HG03460 (cell line): ENCODE data around the gene USP10.

Experiments used
- ATAC-seq: cut with Tn5 transposase; IDR thresholded peaks from one replicate; pipeline ENCODE4 v1.9.1; 2021; ENCODE audit not compliant: unreplicated experiment

USP10 gene

DNA sequence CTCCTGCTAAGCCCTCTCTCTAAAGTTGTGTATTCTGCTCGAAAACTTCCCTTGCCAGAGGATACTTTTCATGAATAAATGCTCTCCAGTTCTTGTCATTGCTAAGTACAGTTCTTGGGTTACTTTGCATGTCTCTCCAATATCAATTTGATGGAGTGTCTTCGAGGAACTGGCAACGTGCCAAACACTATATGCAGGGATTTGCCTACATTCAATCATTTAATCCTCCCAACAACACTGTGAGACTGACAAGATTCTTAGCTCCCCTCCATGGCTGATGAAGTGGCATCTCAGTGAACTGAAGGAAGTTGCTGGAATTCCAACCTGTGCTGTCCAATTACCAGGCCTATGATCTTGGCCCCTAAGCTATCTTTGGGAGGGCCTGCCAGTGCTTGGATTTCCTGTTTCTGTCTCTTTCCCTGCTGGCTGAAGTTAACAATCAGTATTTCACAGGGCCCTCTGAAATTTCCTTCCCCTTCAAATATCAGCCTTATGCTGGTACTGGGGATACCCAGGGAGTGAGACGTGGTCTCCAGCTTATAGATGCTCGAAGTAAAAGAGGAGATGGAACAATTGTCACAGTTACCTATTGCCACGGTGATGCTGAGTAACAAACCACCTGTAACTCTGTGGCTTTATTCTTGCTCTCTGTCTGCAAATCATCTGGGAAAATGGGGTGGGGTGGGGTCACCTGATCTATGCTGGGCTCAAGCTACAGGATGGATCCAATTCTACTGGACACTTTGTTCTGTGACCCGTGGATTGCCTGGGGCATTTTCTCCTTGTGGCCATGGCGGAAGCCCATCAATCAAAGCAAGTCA lies 100.6 kb downstream of the USP10 start:
- ATAC-seq: no peak

DNA sequence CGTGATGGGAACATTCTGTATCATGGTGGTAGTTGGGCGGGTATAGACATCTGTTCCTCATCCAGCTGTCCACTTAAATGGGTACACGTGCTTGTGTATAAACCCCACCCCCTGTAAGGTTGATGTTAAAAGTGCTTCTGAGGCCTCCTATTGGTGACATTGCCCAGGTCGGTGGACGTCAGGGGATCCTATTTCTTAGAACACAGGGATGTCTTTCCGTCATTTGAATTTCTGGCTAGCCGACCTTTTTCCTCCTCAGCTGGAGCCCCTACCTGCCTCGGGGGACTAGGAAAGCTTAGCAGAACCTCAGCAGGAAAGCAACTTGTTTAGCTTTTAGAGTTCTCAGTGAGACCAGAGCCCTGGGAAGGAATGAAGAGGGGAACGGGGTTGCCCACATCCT lies 103.3 kb downstream of the USP10 start:
- no peak for ATAC-seq

DNA sequence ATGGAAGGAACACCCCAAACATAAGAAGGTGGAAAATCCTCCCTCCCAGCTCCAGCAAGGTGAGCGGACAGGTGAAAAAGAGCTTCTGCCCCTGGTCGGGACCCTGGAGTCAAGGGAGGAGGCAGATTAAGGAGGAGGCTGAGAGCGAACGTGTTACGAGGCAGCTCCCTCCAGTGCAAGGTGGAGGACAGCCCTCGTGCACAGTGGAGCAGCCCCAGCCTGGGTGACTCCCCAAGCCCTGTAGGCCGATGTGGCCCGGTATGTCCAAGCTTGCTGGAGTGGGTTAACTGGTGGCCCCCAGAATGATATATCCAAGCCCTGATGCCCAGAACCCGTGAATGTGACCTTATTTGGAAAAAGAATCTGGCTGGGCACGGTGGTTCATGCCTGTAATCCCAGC lies 104.5 kb downstream of the USP10 start:
- no peak for ATAC-seq

DNA sequence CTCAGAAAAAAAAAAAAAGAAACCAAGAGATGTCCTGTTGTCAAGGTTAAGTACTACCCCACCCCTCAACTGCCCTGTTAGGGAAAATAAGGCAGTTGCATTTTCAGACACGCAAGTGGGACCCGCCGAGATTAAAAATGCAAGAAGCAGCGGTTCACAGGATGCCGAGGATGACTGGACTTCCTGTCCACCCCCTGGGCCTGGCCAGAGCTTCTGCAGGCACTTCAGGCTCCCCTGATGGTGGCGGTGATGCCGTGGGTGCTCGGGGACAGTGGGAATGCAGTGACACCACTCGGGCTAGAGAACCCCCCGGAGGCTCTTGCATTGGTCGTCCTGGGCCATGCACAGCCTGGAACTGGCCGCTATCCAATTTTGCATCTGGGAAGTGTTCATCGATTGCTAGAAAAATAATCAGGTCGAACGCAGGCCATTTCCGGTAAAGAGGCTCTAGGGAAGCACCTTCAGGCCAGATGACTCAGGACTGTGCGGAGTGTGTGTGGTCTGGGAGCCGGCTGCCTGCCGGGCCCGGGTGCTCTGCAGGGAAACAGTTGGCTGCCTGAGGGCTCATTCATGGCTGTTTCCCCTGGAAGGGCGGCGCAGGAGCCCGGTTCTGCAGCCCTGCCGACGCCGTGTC lies 106.6 kb downstream of the USP10 start:
- no peak for ATAC-seq

DNA sequence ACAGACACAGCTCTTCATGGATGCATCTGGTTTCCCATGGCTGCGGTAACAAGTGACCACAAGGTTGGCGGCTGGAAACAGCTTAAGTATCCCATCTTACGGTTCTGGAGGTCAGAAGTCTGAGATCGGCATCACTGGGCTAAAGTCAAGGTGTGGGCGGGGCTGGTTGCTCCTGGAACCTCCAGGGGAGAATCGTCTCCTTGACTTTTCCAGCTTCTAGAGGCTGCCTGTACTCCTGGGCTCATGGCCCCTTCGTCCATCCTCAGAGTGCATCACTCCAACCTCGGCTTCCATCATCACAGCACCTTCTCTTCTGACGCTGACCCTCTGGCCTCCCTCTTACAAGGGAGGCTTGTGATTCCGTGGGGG lies 107.1 kb downstream of the USP10 start:
- ATAC-seq: no peak

DNA sequence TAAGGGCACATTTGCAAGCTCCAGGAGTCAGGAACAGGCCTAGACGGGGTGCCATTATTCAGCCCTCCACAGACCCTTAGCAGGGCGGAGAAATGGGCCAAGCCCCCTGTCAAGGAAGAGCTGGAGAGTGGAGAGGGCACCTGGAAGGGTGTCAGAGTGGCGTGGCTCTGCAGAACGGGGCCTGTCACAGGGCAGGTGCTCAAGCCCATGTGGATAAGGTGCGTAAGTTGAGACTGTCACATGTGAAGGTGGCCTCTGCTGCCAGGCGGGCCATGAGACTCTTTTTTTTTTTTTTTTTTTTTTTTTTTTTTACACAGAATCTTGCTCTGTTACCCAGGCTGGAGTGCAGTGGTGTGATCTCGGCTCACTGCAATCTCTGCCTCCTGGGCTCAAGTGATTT lies 108.0 kb downstream of the USP10 start:
- no peak for ATAC-seq

DNA sequence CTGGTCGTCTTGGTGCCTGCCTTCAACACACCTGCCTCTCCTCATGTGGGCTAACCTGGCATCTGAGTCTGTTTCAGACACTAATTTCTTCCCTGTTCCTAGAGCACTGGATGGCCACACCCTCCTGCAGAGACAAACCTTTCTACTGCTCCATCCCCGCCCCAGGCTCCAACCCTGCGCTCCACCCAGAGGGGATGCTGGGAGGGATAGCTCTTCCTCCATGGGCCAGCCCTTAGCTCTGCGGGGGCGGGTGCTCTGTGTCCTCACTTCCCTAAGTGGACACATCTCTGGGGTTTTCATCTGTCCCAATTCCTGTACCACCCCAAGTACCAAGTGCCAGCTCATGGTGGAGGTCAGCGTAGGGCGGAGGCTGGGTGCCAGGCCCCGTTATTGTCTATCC lies 109.0 kb downstream of the USP10 start:
- ATAC-seq: no peak

DNA sequence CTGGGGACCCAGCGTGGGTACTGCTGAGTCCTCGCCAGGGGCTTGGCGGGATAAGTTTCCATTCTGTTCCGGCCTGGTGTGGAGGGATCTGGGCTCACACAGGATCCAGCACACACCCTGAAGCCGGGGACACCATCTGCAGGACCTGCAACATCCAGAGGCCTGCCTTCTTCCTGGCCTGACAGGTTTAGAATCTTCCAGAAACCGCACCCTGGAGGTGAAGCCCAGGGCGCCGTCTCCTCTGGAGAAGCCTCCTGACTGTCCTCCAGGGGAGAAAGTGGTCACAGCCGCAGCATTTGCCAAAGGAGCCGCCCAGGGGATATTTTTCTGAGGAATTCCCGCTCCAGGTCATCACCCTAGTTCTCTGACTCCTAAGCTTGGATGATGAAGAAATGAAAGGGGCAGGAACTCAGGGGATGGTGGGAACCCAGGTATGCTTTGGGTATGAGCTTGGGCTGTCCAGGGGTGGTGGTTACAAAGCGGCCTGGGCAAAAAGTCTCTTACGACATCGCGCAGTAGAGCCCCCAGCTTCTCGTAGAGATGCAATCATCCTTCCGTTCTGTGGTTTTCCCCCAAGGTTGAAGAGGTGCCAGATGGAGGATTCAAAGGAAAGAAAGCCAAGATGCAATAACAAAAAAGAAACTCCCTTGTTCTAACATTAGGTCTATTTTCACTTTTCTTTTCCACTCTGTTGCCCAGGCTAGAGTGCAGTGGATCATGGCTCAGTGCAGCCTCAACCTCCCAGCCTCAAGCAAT lies 110.9 kb downstream of the USP10 start:
- no peak for ATAC-seq

DNA sequence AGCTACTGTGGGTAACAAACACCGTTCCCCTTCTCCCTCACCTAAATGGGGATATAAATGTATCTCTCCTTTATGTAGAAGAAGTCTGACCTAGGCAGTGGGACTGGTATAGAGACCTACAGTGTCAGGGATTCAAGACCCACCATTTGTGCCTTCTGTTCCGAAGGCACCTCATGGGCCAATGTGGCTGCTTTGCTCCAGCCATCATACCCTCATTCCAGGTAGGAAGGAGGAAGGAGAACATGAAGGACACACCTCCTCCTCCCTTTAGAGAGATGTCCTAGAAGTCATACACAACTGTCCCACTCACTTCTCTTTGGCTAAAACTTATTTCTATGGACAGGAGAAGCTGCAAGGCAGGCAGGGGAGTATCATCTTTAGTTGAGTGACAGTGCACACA lies 111.7 kb downstream of the USP10 start:
- ATAC-seq: no peak

DNA sequence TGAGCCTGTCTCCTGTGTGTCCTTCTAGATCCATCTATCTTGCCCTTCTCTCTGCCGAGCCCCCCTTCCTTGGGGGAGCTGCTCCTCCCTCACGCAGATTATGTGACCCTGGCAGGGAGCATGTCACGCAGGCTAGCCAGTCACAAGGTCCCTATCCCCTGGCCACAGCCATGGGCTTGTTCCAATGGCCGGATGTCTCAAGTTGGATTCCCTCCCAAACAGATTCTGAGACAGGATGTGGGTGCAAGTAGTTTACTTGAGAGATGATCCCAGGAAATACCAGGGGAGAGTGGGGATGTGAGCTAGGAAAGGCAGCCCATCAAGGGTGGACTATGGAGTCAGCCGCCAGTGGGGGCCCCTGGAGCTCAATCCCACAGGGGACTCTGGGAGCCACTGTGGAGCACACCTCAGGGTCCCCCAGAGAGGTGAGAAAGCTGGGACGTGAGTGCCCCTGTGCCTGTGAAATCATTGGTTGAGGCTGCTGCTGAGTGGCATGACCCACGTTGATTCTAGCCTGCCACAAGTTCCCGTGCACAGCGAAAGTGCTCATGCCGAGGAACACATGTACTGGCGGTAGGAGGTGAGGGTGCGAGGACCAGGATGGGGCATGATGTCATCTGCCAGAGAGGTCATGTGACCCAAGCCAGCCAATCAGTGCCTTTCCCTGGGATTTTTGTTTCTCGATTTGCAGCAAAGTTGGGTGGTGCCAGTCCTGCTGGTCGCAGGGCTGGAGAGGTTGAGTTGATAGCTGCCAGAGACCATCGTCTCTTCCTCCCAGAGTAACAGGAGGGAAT lies 113.5 kb downstream of the USP10 start:
- ATAC-seq: no peak

DNA sequence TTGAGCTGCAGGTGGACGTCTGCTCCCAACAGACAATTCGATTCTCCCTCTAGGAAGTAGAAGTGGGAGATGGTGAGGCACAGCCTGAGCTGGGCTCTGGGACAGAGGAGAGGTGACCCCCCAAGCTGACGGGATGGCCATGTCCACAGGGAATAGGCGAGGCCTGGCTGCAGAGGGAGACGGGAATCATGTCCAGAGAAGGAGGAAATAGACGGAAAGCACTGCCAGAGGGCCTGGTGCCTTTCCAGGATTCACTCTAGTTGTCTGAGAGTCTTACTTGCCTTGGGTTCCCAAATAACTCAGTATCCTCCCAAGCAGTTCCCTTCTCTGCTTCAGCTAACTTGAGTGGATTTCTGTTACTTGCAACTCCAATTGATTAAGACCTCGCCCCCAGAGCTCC lies 115.7 kb downstream of the USP10 start:
- ATAC-seq: no peak

DNA sequence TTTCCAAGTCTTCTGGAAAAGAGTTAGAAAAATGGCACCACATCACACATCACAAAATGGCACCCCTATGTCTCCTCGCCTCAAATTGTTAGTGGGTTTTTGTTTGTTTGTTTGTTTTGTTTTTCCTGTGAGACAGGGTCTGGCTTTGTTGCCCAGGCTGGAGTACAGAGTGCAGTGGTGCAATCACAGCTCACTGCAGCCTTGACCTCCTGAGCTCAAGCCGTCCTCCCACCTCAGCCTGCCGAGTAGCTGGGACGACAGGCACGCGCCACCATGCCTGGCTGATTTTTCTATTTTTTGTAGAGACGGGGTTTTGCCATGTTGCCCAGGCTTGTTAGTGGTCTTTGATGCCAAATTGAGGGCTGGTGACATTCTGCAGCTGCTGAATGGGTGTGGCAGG lies 116.2 kb downstream of the USP10 start:
- no peak for ATAC-seq

DNA sequence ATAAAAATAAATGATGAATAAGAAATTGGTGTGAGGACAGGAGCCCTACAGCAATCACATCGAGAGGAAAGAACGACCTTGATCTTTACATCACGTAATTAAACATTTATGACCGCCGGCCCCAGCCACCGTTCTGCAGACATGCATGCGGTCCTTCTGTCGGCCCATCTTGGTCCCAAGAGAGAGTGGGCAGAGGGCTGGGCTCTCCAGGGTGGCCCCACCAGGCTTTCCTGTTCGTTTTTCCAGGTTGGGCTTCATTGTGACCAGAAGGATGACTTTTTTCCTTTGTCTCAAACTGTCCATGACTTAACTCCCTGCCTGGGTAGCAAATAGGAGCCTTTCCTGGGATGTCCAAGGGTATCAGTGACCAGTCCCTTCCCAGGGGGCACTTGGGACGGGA lies 116.7 kb downstream of the USP10 start:
- ATAC-seq: no peak

DNA sequence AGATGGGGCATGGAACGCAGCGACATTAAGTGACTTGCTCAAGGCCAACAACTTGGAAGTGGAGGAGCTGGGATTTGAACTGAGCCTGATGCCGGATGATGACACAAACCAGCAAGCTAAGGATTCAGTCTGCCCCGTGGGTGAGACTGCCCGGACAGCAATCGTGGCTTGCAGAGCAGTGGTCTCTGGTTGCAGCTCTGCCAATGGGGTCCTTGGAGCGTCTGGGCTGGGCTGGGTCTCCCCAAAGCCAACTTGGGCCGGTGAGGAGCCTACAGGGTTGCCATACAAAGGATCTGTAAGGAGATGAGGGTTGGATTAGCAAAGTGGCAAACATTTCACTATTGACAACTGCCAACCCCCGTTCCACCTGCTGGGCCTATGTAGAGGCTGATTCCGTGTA lies 117.4 kb downstream of the USP10 start:
- no peak for ATAC-seq

DNA sequence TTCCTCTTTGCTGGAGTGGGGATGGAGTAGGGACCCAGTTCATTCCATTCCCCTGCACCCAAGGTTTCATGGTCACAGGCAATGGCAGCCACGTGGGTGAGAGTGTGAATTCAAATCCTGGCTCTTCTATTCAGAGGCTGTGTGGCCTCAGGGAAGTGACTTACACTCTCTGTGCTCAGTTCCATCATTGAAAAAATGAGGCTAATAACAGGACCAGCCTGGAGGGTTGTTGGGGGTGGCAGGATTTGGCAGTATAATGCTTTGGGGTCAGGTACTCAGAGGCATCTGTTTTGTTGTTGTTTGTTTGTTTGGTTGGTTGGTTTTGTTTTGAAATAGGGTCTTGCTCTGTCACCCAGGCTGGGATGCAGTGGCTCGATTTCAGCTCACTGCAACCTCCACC lies 117.8 kb downstream of the USP10 start:
- no peak for ATAC-seq

DNA sequence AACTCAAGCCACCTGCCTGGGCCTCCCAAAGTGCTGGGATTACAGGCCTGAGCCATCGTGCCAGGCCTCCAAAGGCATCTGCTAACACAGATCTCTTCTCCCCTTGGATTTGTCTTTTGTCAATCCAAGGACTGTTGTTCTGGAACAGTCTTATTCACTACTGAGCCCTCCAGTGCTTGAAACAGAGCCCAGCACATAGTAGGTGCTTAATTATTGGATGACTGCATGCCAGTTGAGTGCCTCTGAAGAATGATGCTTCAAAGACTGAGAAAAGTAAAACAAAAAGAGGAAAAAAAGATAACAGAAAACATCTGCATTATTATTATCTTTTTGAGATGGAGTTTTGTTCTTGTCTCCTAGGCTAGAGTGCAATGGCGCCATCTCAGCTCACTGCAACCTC lies 118.3 kb downstream of the USP10 start:
- no peak for ATAC-seq

DNA sequence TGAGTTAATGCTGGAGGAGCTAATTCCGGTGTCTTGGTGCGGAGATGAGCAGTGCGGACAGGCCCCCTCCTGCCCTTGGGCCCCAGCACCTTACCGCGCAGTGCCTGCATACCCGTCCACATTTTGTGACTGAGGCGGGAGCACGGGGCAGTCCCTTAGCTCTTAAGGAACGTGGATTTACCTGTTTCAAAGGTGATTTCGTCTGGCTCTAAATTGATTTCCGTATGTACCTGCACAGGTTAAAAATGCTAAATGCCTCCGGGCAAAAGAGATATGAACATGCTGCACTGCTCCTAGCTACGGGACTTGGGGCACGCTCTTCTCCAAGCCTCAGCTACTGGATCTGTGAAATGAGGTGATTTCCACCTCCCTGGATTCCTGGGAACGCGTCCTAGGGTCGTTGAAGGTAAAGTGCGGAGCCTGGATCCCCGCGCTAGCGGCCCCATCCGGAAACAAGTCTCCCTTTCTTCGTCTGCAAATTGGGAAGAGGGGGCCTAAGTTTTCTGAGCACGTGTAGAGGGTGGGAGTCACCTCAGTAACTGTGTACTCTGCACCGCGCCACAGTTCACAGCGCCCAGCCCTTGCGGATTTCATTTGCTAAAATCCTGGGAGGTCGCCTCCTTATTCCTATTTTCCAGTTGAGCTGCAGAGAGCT lies 119.3 kb downstream of the USP10 start:
- no peak for ATAC-seq

DNA sequence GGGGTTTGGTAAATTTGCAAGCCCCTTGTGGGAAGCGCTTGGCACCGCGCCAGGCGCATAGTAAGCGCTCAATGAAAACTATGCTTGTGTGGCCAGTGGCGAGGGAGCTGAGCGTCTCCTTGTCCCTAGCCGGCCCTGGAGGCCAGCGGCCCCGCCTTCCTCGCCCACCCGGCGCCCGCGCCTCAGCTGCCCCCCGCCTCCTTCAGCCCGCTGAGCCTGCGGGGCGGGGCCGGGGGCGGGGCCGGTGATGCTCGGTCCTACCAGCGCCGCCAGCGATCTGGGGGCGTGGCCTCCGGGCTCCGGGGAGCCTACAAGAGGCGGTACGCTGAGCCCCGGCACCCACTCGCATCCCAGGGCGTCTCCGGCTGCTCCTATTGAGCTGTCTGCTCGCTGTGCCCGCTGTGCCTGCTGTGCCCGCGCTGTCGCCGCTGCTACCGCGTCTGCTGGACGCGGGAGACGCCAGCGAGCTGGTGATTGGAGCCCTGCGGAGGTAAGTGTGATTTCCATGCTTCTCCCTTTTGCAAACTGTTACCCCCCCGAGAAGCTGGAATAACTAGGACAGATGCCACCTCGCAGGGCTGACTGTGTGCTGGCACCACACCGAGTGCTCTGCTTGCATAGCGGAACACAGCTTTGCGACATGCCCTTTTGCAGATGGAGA lies 120.0 kb downstream of the USP10 start, which contains the start of gene CRISPLD2:
CRISPLD2 (plus strand) TSS at position 342 of the 661 bp plus-strand sequence. CDS start 18,511 bp downstream, outside the sequence.
- peak; percentile 56 for ATAC-seq

DNA sequence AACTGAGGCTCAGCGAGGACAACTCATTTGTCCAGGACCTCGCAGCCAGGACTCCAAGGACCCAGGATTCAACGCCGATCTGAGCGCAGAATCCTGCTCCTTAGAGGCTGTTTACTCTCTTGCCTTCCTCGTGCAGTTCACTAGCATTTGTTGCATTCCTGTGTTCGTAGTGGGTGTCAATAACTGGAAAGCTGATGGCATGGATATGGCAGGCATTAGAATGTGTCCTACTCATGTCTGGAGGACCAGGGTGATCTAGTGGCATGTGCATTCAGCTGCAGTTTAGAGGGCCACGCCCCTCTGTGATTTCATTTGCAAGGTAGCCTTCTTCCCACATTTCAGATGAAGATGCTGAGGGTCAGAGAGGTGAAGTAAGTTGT lies 120.5 kb downstream of the USP10 start:
- no peak for ATAC-seq

DNA sequence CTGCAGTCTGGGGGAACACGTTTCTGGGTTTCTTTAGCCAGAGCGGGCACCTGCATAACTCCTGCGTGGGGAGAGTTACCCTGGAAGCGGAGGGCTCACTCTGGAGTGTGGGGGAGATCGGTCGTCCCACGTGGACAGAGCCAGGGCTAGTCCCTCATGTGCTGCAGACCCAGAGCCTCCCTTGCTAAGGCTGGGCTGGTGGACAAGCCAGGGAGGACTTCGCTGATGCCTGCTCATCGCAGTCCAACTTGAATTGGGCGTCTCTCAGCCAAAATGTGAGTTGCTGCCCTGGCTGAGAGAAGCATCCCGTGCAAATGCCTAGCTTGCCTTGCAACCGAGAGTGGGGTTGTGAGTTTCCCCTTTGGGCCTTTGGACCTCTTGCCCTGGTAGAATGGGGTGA lies 121.0 kb downstream of the USP10 start:
- no peak for ATAC-seq
